Measurements from ENCODE around the gene NDUFS7.
"Not testable (repeated sequence)": the region's sequence is repeated elsewhere in the genome, so short reads cannot be mapped to it uniquely, and the experiment has no call there.

NDUFS7 gene

GRCh38 chr19:1438035-1438932, 54.6 kb downstream of the NDUFS7 start, which contains the start of gene RPS15:
Gene RPS15 (plus strand): TSS chr19:1438396. CDS start chr19:1438426, 30 bp downstream.
- in situ Hi-C loops (cut with MboI; ENCODE audit: low sequenced_read_pairs), result no loop called here
- DNase-seq (ENCODE audit: low spot score in 2 of 2), result peak; percentile 80 to 95
- Histone ChIP-seq H3K27me3 (ENCODE audit: low read depth) (no peaks in the 10 kb centered on the region), H3K36me3 (replicated peaks) (peaks cover 68% of the 10 kb centered on the region), H3K9me3 (no peaks in the 10 kb centered on the region), H3K4me1 (peaks cover 10% of the 10 kb centered on the region), H3K4me3 (peak within 1 kb of the TSS; percentile 99)

DNA sequence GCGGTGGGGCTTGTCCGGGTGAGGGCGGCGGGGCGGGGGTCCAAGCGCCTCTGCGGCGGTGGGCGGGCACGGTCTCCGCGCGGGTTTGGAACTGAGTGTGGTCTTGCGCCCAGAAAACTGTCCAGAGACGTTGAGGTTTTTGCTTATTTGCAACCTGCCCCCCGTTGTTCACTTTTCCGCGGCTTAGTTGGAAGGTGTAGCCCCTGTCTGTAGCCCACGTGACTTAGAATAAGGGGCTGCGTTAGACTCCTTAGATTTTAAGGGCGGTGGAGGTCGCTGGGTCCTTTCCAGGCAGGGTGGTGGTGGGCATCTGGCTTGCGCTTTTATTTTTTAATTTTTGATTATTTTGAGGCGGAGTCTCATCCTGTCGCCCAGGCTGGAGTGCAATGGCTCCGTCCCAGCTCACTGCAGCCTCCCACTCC, 55.2 kb downstream of the NDUFS7 start:
- DNase-seq (ENCODE audit: low spot score in 2 of 2), result no peak
- H3K4me3 ChIP-seq, result peak overlapping the region; percentile 99
- H3K27me3 ChIP-seq (ENCODE audit: low read depth), result no peaks in the 10 kb centered on the region
- in situ Hi-C loops (cut with MboI; ENCODE audit: low sequenced_read_pairs), result no loop called here
- H3K9me3 ChIP-seq, result no peaks in the 10 kb centered on the region
- peaks cover 67% of the 10 kb centered on the region for H3K36me3 ChIP-seq (replicated peaks)
- peaks cover 16% of the 10 kb centered on the region for H3K4me1 ChIP-seq

DNA sequence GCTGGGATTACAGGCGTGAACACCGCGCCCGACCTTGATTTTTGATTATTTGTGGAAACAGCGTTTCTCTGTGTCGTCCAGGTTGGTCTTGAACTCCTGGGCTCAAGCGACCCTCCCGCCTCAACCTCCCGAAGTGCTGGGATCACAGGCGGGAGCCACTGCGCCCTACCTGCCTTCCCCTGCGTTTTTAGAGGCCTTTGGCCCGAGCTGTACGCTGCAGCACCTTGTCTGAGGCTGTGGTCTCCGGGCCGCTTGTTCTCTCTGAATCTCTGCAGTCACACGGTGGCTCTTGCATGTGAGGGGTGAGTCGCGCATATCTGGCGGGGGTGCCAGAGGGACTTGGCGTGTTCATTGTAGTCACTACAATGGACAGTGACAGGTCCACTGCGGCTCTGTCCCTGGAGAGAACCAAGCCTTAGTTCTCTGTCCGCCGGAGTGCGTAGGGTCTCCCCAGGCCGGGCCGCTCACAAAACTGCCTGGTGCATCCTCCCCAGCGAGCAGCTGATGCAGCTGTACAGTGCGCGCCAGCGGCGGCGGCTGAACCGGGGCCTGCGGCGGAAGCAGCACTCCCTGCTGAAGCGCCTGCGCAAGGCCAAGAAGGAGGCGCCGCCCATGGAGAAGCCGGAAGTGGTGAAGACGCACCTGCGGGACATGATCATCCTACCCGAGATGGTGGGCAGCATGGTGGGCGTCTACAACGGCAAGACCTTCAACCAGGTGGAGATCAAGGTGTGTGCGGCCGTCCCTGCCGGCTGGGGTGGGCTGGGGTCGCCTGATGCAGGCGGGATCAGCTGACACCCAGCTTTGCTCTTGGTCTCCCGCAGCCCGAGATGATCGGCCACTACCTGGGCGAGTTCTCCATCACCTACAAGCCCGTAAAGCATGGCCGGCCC, 56.1 kb downstream of the NDUFS7 start:
- in situ Hi-C loops (cut with MboI; ENCODE audit: low sequenced_read_pairs); H3K27me3 ChIP-seq (ENCODE audit: low read depth); H3K9me3 ChIP-seq; DNase-seq (ENCODE audit: low spot score in 2 of 2): not testable (repeated sequence)
- Histone ChIP-seq H3K4me3 (peak overlapping the region; percentile 99), H3K4me1 (peaks cover 20% of the 10 kb centered on the region), H3K36me3 (replicated peaks) (peaks cover 60% of the 10 kb centered on the region)

- peaks cover 57% of the 10 kb centered on the region for H3K36me3 ChIP-seq (replicated peaks)
- H3K4me3 ChIP-seq, result peak overlapping the region; percentile 99
- no peak for DNase-seq (ENCODE audit: low spot score in 2 of 2)
- in situ Hi-C loops (cut with MboI; ENCODE audit: low sequenced_read_pairs), result no loop called here
- peaks cover 26% of the 10 kb centered on the region for H3K4me1 ChIP-seq
- no peaks in the 10 kb centered on the region for H3K9me3 ChIP-seq
- H3K27me3 ChIP-seq (ENCODE audit: low read depth), result no peaks in the 10 kb centered on the region
Measured at GRCh38 chr19:1440418-1440801, 56.7 kb downstream of the NDUFS7 start.

DNA sequence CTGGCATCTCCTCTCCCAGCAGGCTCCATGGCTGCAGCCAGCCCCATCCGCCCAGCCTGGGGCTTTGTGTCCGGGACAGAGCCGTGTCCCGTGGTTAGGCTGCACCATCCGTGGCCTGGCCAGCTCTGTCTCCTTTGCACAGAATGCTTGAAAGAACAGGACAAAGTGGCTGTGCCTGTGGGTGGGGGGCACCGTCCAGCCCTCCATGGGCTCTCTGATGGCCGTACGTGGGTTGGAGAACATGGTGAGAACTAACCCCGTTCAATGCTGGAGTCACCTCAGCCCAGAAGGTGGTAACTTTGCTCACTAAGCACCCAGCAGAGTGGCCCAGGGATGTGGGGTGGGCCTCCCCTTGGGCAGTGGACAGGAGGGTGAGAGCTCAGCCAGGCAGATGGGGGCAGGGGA, 57.3 kb downstream of the NDUFS7 start:
- in situ Hi-C loops (cut with MboI; ENCODE audit: low sequenced_read_pairs), result no loop called here
- Histone ChIP-seq H3K4me1 (peaks cover 28% of the 10 kb centered on the region), H3K4me3 (no peak overlapping the region), H3K36me3 (replicated peaks) (peaks cover 51% of the 10 kb centered on the region), H3K27me3 (ENCODE audit: low read depth) (no peaks in the 10 kb centered on the region), H3K9me3 (no peaks in the 10 kb centered on the region)
- no peak for DNase-seq (ENCODE audit: low spot score in 2 of 2)

DNA sequence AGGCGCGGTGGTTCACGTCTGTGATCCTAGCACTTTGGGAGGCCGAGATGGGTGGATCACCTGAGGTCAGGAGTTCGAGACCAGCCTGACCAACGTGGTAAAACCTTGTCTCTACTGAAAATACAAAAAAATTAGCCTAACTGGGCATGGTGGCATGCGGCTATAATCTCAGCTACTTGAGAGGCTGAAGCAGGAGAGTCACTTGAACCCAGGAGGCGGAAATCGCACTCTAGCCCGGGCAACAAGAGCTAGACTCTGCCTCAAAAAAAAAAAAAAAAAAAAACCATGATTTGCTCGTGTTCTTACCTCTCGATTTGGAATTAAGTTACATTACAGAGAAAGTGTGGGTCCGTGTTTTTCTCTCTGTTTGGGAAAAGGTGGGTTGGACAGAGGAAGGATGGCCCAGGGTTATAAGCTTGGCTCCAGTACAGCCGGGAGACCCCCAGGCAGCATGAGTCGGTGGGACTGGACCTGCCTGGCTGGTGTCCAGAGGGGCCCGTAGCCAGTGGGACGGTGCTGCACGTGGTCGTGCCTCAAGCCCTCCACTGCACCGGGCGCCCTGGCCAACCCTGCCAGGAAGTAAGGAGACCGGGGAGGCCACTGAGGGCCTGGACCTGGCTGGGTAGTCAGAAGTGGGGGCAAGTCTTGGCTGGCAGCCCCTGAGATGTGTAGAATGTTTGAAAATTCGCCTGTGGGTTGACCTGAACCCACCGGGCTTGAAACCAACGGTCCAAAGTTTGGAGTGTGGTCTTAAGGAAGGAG, 58.2 kb downstream of the NDUFS7 start:
- H3K36me3 ChIP-seq (replicated peaks), result peaks cover 51% of the 10 kb centered on the region
- H3K9me3 ChIP-seq, result no peaks in the 10 kb centered on the region
- DNase-seq (ENCODE audit: low spot score in 2 of 2), result no peak
- peaks cover 7% of the 10 kb centered on the region for H3K27me3 ChIP-seq (ENCODE audit: low read depth)
- in situ Hi-C loops (cut with MboI; ENCODE audit: low sequenced_read_pairs), result no loop called here
- peaks cover 28% of the 10 kb centered on the region for H3K4me1 ChIP-seq
- H3K4me3 ChIP-seq, result no peak overlapping the region

All from HAP-1 (cell line).